Adrenal gland (tissue), 5 donors: ENCODE results near the gene HSDL2.

ENCODE experiments used
- POLR2A ChIP-seq, 2 donors: fragments of 450-650 bp; IDR thresholded peaks; one replicate each; pipeline ENCODE4 v1.6.1; 2017; ENCODE audit warnings: antibody characterized with exemption in 2 of 2, mild to moderate bottlenecking in 2 of 2, moderate library complexity in 1 of 2
- TF ChIP-seq, protein P1 (sequence below), 6 experiments: fragments of 450-650 bp in 4 of 6; fragments of 200-600 bp in 2 of 6; sonication (generic) in 1 of 6; IDR thresholded peaks; 1 replicate in 5 of 6; 2 replicates in 1 of 6; pipeline versions ENCODE4 v1.5.1 to v1.8.0; 2016 to 2021; ENCODE audit warnings: antibody characterized with exemption in 6 of 6, mild to moderate bottlenecking in 2 of 6, moderate library complexity in 1 of 6
- donor health status: DM: no; HTN: no; CAD: no.

DNA sequence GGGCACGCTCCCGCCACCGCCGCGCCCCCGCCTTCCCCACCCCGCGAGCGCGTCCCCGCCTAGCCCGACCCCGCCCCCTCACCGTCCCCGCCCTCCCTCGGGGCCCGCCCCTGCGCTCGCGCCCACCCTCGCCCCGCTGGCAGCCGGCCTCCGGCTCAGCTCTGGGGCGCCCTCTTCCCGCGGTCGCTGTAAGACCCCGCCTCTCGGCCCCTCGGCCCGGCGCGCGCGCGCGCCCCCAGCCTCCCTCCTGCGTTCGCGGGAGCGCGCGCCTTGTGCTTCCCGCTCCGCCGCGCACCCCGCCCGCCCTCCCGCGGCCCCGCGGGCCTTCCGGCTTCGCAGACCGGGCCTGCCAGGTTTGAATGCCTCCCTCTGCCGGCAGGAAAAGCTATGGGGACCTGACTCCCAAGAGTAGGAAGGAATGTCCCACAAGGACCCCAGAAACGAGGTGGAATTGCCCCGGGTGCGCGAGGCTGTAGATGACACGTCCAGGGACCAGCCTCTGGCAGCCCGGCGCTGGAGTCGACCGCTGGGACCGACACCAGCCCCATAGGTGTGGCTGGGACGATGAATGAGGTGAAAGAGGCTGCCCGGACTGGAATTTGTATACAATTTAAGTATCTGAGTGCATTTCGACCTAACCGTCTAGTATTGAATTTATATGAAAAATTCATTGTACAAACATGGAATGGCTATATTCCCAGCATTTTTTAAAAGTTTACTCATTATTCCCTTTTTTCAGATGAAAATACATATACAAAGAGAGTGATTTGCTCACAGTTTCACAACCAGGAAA, 46.1 kb upstream of the HSDL2 start:
- TF ChIP-seq, protein P1, sequence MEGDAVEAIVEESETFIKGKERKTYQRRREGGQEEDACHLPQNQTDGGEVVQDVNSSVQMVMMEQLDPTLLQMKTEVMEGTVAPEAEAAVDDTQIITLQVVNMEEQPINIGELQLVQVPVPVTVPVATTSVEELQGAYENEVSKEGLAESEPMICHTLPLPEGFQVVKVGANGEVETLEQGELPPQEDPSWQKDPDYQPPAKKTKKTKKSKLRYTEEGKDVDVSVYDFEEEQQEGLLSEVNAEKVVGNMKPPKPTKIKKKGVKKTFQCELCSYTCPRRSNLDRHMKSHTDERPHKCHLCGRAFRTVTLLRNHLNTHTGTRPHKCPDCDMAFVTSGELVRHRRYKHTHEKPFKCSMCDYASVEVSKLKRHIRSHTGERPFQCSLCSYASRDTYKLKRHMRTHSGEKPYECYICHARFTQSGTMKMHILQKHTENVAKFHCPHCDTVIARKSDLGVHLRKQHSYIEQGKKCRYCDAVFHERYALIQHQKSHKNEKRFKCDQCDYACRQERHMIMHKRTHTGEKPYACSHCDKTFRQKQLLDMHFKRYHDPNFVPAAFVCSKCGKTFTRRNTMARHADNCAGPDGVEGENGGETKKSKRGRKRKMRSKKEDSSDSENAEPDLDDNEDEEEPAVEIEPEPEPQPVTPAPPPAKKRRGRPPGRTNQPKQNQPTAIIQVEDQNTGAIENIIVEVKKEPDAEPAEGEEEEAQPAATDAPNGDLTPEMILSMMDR (IDR thresholded peaks at IDR 0.05) = peak; percentile 35 to 68 (median 59)
- TF ChIP-seq POLR2A (IDR thresholded peaks at IDR 0.05) = no peak
